GM12878 (cell line): ENCODE measurements around the gene LONRF2. TPM values are rescaled to one million over a fixed set of nuclear protein-coding genes. Genes with fewer than 3 reads are reported as not detected.

Experiments
- ATAC-seq: fragments of 200-7000 bp; cut with Tn5 transposase; 3 replicates; pipeline ENCODE4 v1.9.1; 2020; ENCODE audit warnings: mild to moderate bottlenecking, moderate library complexity
- BruUV-seq: library from RNA; stranded (reverse); fragments of 400-500 nt; replicated peaks from 2 replicates; lab custom pipeline; 2021; lab: Mats Ljungman, UMichigan
- CTCF ChIA-PET: fragments of 300-600 bp; sonication (Branson Sonifier 250); formaldehyde crosslinking; extraction: SDS; loops from one replicate; lab custom pipeline; 2021; ENCODE audit warnings: inconsistent platforms; lab: Yijun Ruan, JAX
- POLR2A ChIA-PET: fragments of 350-600 bp; formaldehyde crosslinking; extraction: SDS; loops from one replicate; lab custom pipeline; 2021; ENCODE audit warnings: inconsistent platforms; lab: Charles Lee
- RAD21 ChIA-PET: fragments of 300-600 bp; sonication (Branson Sonifier 250); formaldehyde crosslinking; loops from one replicate; lab custom pipeline; 2023; ENCODE audit warnings: antibody characterized with exemption; ENCODE audit not compliant: unreplicated experiment; lab: Charles Lee
- SMC1A ChIA-PET: fragments of 300-600 bp; sonication (Branson Sonifier 250); formaldehyde crosslinking; loops from one replicate; lab custom pipeline; 2023; ENCODE audit not compliant: unreplicated experiment, uncharacterized antibody; lab: Charles Lee
- DNase-seq: peaks from one replicate; pipeline ENCODE4 v3.0.0-alpha.2; 2011; ENCODE audit warnings: low read depth, low spot score
- FAIRE-seq: peaks from 3 replicates; lab custom pipeline; 2011; peaks lifted over from hg19 to GRCh38; lab: Jason Lieb, UNC
- H2AFZ ChIP-seq: 2 replicates; pipeline ENCODE4 v1.6.0; 2011; ENCODE audit warnings: low read depth, low read length, control low read depth; ENCODE audit not compliant: control insufficient read depth
- H3K27ac ChIP-seq: 2 replicates; pipeline ENCODE4 v1.5.1; 2011; ENCODE audit warnings: control low read depth; ENCODE audit not compliant: control insufficient read depth, insufficient read depth
- H3K27me3 ChIP-seq, 2 experiments: replicated peaks in 1 of 2; 2 replicates each; pipeline versions ENCODE4 v1.6.0 to v1.6.1; 2011; ENCODE audit warnings: low read length in 1 of 2; ENCODE audit not compliant: control insufficient read depth in 2 of 2, insufficient read depth in 2 of 2
- H3K36me3 ChIP-seq, 2 experiments: 2 replicates each; pipeline ENCODE4 v1.5.1; 2011; ENCODE audit warnings: low read length in 1 of 2; ENCODE audit not compliant: control insufficient read depth in 2 of 2, insufficient read depth in 2 of 2
- H3K4me1 ChIP-seq: 2 replicates; pipeline ENCODE4 v1.6.1; 2011; ENCODE audit warnings: mild to moderate bottlenecking, low read length, moderate library complexity, mixed read lengths; ENCODE audit not compliant: control insufficient read depth, insufficient read depth
- H3K4me2 ChIP-seq: 2 replicates; pipeline ENCODE4 v1.6.0; 2011; ENCODE audit warnings: control low read depth; ENCODE audit not compliant: control insufficient read depth, insufficient read depth
- H3K4me3 ChIP-seq: fragments of 200-600 bp; sonication (generic); 2 replicates; pipeline ENCODE4 v1.5.1; 2016
- H3K79me2 ChIP-seq: 2 replicates; pipeline ENCODE4 v1.6.0; 2011; ENCODE audit warnings: low read length; ENCODE audit not compliant: control insufficient read depth, insufficient read depth
- H3K9ac ChIP-seq: 2 replicates; pipeline ENCODE4 v1.8.0; 2011; ENCODE audit warnings: low read length, control low read depth, mixed read lengths; ENCODE audit not compliant: control insufficient read depth, insufficient read depth
- H3K9me3 ChIP-seq: replicated peaks from 3 replicates; pipeline ENCODE4 v1.5.1; 2011; ENCODE audit warnings: mild to moderate bottlenecking, low read length; ENCODE audit not compliant: control insufficient read depth, insufficient read depth
- H4K20me1 ChIP-seq: 2 replicates; pipeline ENCODE4 v1.6.0; 2011; ENCODE audit not compliant: control insufficient read depth, insufficient read depth
- ATF7 ChIP-seq: fragments of 450-650 bp; IDR thresholded peaks from 2 replicates; pipeline ENCODE4 v1.6.1; 2016; ENCODE audit warnings: low read depth, mild to moderate bottlenecking
- BACH1 ChIP-seq: fragments of 450-650 bp; IDR thresholded peaks from 2 replicates; pipeline ENCODE4 v1.6.1; 2017; ENCODE audit warnings: mild to moderate bottlenecking, borderline replicate concordance
- CEBPB ChIP-seq, 2 experiments: fragments of 150-350 bp in 1 of 2; IDR thresholded peaks; 2 replicates each; pipeline ENCODE4 v1.6.1; 2012 to 2014; ENCODE audit warnings: low read depth in 2 of 2, low read length in 2 of 2, borderline replicate concordance in 1 of 2, inconsistent platforms in 1 of 2
- EZH2 ChIP-seq: IDR thresholded peaks from 2 replicates; pipeline ENCODE4 v1.6.1; 2012; ENCODE audit warnings: low read depth, mild to moderate bottlenecking, control low read depth, inconsistent platforms, low read length, borderline replicate concordance; ENCODE audit not compliant: control insufficient read depth
- IKZF2 ChIP-seq, 2 experiments: fragments of 450-650 bp; IDR thresholded peaks; 2 replicates each; pipeline ENCODE4 v1.6.1; 2017; ENCODE audit warnings: mild to moderate bottlenecking in 2 of 2, moderate library complexity in 2 of 2
- MLLT1 ChIP-seq: fragments of 450-650 bp; IDR thresholded peaks from 2 replicates; pipeline ENCODE4 v1.6.1; 2016; ENCODE audit warnings: mild to moderate bottlenecking
- MTA2 ChIP-seq: fragments of 450-650 bp; IDR thresholded peaks from 2 replicates; pipeline ENCODE4 v1.6.1; 2016; ENCODE audit warnings: low read depth, mild to moderate bottlenecking, moderate library complexity
- NFIC ChIP-seq: IDR thresholded peaks from 2 replicates; pipeline ENCODE4 v1.6.1; 2012; ENCODE audit warnings: low read depth, mild to moderate bottlenecking, inconsistent platforms, low read length, moderate library complexity
- NKRF ChIP-seq: fragments of 450-650 bp; conservative IDR thresholded peaks from 2 replicates; pipeline ENCODE4 v1.6.1; 2017; ENCODE audit warnings: mild to moderate bottlenecking, moderate library complexity
- NR2C1 ChIP-seq: fragments of 450-650 bp; IDR thresholded peaks from 2 replicates; pipeline ENCODE4 v1.6.1; 2017; ENCODE audit warnings: antibody characterized with exemption, mild to moderate bottlenecking, moderate library complexity
- PAX8 ChIP-seq: fragments of 450-650 bp; IDR thresholded peaks from 2 replicates; pipeline ENCODE4 v1.6.1; 2017; ENCODE audit warnings: mild to moderate bottlenecking, moderate library complexity
- REST ChIP-seq: IDR thresholded peaks from 2 replicates; pipeline ENCODE4 v1.6.1; 2012; ENCODE audit warnings: mild to moderate bottlenecking, low read depth, low read length
- RUNX3 ChIP-seq: IDR thresholded peaks from 2 replicates; pipeline ENCODE4 v1.6.1; 2012; ENCODE audit warnings: low read length, inconsistent platforms
- SMAD1 ChIP-seq: fragments of 450-650 bp; IDR thresholded peaks from 2 replicates; pipeline ENCODE4 v1.6.1; 2018; ENCODE audit warnings: mild to moderate bottlenecking, low read depth; ENCODE audit not compliant: partially characterized antibody
- SP1 ChIP-seq: IDR thresholded peaks from one replicate; pipeline ENCODE4 v1.6.1; 2011; ENCODE audit warnings: low read depth, low read length
- TCF12 ChIP-seq: IDR thresholded peaks from 2 replicates; pipeline ENCODE4 v1.6.1; 2011; ENCODE audit warnings: low read depth, mild to moderate bottlenecking, low read length
- ZNF384 ChIP-seq: IDR thresholded peaks from 2 replicates; pipeline ENCODE4 v1.6.1; 2012; ENCODE audit warnings: low read depth, mild to moderate bottlenecking, low read length, improper control_type of control experiment, borderline replicate concordance
- WGBS: methylation state at CpG from one replicate; pipeline ENCODE4 v1.1.6; 2016; ENCODE audit warnings: low lambda C conversion rate; ENCODE audit not compliant: insufficient replicate concordance, insufficient coverage; ENCODE audit errors: missing lambda C conversion rate; 5-methylcytosine and 5-hydroxymethylcytosine counted together
- in situ Hi-C: fragments of 300-500 bp; cut with MboI; formaldehyde crosslinking; loops from 9 replicates; pipeline ENCODE4 v1.14.3; 2018; ENCODE audit warnings: mixed read lengths
- intact Hi-C: fragments of 100-400 bp; cut with micrococcal nuclease; formaldehyde crosslinking; loops from one replicate; pipeline ENCODE4 v1.14.2; 2022; ENCODE audit not compliant: unreplicated experiment
- polyA plus RNA-seq, 11 experiments: library from polyadenylated mRNA; depleted of rRNA in 4 of 11; unstranded in 6 of 11; stranded (reverse) in 5 of 11; fragments of >200 nt; fragmentation: Nextera tagmentation in 4 of 11; fragmentation: Illumina TruSeq in 1 of 11; extraction: Ambion mirVana in 4 of 11; extraction: Trizol in 1 of 11; gene quantifications; 1 replicate in 1 of 11; 2 replicates in 10 of 11; pipeline versions ENCODE4 v1.2.1 to v1.2.3, GENCODE V29; 2011 to 2016; ENCODE audit warnings: inconsistent platforms in 2 of 11, missing spikeins in 2 of 11, low read depth in 1 of 11
- total RNA-seq, 4 experiments: library from RNA; depleted of rRNA in 3 of 4; stranded (reverse); fragments of >200 nt in 3 of 4; fragmentation: Illumina TruSeq in 1 of 4; extraction: Trizol in 1 of 4; gene quantifications; 2 replicates each; pipeline versions ENCODE4 v1.2.1 to v1.2.3, GENCODE V29; 2013 to 2021

Gene LONRF2
- total and polyA plus RNA-seq, 10 of the 15 experiments (the other 5 are each of a cell fraction or from before 2014, with no cell fraction given) = under 0.01 to 0.04 (median 0.01) TPM; not detected in 4

- TF ChIP-seq REST = no peak
- TF ChIP-seq PAX8 = no peak
- no peak for TF ChIP-seq BACH1
- TF ChIP-seq, all 136 proteins: peak for 0
Measured at GRCh38 chr2:100235581-100235980, 86.7 kb downstream of the LONRF2 start (continued).

DNA sequence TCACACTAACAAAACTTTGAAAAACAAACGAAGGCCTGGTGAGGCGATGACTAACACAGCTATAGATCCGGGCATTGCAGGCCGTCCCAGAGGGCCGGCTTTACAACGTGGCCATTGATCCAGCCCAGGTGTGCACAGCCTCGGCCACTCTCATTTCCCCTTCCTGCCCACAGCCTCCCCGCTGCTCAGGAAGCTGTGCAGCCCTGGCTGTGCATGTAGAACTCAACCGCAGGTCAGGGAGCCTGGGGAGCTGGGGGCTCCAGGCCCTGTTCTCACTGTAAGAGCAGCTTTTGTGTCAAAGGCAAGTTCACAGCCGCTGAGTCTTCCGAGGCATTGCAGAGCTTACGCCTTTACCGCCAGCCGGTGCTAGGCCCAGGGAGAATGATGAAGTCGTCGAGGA, 87.2 kb downstream of the LONRF2 start:
- in situ Hi-C loops (no loop called here), intact Hi-C loops (no loop called here)
- FAIRE-seq (peak; percentile 95), ATAC-seq (peak; percentile 91), DNase-seq (no peak)
- SMC1A ChIA-PET = no interaction called here
- H3K9ac ChIP-seq = no peak overlapping the region
- H2AFZ ChIP-seq = no peak overlapping the region
- under 1% methylated on average over 16 of the region's 16 CpGs for WGBS
- H3K9me3 ChIP-seq = no peaks in the 10 kb centered on the region; the same call in 2 of the 3 replicates
- no peak overlapping the region for H3K27ac ChIP-seq
- H3K79me2 ChIP-seq = no peaks in the 10 kb centered on the region
- BruUV-seq = no TSS peak
- H3K4me3 ChIP-seq = no peak overlapping the region
- CTCF ChIA-PET = interaction anchor here (0.5 to 1.0 kb wide), 3 partner anchors 12 to 1047 kb away, joined by 3 to 4 read pairs (median 3); no protein-coding TSS in a partner anchor
- no peaks in the 10 kb centered on the region; a peak in 1 of 4 replicates for H3K27me3 ChIP-seq
- peak overlapping the region; percentile 53 for H3K4me2 ChIP-seq
- POLR2A ChIA-PET = no interaction called here
- RAD21 ChIA-PET = interaction anchor here (1.5 kb wide), 1 partner anchor 676 kb away, joined by 3 read pairs; no protein-coding TSS in a partner anchor
- no peaks in the 10 kb centered on the region for H4K20me1 ChIP-seq
- peaks cover 15% of the 10 kb centered on the region for H3K4me1 ChIP-seq
- H3K36me3 ChIP-seq = no peaks in the 10 kb centered on the region
- TF ChIP-seq RUNX3 = peak; percentile 90
- TF ChIP-seq TCF12 = peak; percentile 89
- no peak for TF ChIP-seq NKRF
- no peak for TF ChIP-seq ATF7
- TF ChIP-seq MTA2 = no peak
- no peak for TF ChIP-seq EZH2
- TF ChIP-seq NR2C1 = no peak
- TF ChIP-seq ZNF384 = no peak
- no peak for TF ChIP-seq SMAD1
- no peak for TF ChIP-seq SP1
- TF ChIP-seq NFIC = 0 out of 2 replicates have a peak, but pooled peaks have one; percentile 22
- TF ChIP-seq CEBPB (IDR thresholded peaks at IDR 0.05; ENCODE audit: borderline replicate concordance in 1 of 2, low read depth in 2 of 2, low read length in 2 of 2) = no peak
- no peak for TF ChIP-seq MLLT1
- 0 out of 4 replicates have a peak, but pooled peaks of 1 of the 2 experiments have one; percentile 16 for TF ChIP-seq IKZF2 (IDR thresholded peaks at IDR 0.05)
